NCI-H1417 (cell line): ENCODE data around the gene SPPL2C.
A peak's percentile ranks its signal among the peaks of the same experiment; 100 is the strongest.

Experiments used
- DNase-seq, 3 experiments: peaks; one replicate each; lab custom pipeline; 2025; lab: John Stamatoyannopoulos, UW

The SPPL2C gene

DNA sequence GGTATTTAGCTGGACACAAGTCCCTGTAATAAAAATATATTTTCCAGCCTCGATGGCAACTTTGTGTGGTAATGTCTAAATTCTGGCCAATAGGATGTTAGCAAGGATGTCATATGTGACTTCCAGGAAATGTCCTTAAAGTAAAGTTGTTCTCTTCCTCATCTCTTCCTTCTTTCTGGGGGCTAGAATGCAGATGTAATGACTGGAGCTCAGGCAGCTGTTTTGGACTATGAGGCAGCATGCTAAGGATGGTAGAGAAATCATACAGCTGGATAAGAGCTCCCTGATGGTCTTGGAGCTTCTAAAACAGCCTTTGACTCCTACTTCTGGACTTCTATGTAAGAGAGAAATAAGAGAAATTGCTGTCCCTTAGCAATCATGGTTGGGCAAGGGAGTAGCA lies 32.8 kb downstream of the SPPL2C start:
- no peak for DNase-seq

DNA sequence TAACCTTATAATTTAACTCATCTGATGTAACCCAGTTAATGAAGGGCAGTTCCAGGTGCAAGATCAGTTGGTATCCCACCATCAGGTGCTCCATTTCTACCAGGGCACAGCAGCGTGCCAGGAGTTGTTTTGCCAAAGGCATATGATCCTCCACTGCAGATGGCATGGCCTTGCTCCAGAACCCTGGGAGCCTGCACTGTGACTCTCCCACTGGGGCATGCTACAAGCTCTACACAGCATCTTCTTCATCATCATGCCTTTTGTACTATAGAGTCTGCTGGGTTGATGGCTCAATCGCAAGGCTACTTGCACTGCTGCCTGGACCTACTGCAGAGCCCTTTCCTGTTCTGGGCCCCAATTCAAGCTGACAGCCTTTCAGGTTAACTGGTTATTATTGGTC lies 38.4 kb downstream of the SPPL2C start:
- no peak for DNase-seq

DNA sequence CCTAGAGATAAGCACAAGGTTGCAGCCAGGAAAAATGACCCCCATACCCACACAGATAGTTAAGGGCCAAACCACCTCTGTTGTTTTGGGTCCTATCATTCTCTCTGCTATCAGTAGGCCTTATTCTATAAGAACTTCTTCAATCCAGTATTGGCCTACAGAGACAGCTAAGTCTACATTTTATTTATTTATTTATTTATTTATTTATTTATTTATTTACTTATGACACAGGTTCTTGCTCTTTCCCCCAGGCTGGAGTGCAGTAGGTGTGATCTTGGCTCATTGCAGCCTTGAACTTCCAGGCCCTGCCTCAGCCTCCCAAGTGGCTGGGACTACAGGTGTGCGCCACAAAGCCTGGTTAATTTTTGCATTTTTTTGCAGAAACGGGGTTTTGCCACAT lies 42.2 kb downstream of the SPPL2C start:
- DNase-seq: no peak

DNA sequence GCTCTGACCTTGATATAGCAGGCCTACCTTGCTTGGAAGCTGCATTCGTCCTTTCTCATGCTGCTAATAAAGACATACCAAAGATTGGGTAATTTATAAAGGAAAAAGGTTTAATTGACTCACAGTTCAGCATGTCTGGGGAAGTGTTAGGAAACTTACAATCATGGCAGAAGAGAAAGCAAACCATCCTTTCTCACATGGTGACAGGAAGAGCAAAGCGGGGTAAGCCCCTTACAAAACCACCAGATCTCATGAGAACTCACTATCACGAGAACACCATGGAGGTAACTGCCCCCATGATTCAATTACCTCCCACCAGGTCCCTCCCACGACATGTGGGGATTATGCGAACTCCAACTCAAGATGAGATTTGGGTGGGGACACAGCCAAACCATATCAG lies 43.7 kb downstream of the SPPL2C start:
- DNase-seq: no peak

DNA sequence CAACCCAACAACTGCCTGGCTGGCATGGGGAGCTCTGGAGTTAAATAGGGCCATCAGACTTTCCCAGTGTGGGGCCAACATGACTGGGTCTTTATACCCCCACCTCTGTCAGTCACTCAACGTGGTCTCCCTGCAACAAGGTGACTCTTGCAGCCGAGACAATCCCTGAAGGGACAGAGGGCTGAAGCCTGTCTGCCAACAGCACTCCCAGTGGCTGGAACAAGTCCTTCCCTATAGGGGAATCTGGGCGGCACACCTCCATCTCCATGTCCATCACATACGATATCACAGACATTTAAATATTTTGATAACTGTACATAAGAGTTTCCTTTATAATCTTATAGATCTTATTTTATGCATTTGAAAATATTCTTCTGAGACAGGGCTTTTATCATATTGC lies 44.9 kb downstream of the SPPL2C start:
- DNase-seq: peak in 1 of 3 experiments; percentile 4

DNA sequence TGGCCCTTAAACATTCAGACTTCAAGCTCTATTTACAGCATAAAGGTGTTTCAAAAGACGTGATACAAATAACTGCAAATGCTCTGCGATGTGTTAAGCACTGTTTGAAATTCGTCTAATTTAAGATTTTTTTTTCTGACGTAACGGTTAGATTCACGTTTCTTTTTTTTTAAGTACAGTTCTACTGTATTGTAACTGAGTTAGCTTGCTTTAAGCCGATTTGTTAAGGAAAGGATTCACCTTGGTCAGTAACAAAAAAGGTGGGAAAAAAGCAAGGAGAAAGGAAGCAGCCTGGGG lies 49.0 kb downstream of the SPPL2C start:
- DNase-seq: no peak

DNA sequence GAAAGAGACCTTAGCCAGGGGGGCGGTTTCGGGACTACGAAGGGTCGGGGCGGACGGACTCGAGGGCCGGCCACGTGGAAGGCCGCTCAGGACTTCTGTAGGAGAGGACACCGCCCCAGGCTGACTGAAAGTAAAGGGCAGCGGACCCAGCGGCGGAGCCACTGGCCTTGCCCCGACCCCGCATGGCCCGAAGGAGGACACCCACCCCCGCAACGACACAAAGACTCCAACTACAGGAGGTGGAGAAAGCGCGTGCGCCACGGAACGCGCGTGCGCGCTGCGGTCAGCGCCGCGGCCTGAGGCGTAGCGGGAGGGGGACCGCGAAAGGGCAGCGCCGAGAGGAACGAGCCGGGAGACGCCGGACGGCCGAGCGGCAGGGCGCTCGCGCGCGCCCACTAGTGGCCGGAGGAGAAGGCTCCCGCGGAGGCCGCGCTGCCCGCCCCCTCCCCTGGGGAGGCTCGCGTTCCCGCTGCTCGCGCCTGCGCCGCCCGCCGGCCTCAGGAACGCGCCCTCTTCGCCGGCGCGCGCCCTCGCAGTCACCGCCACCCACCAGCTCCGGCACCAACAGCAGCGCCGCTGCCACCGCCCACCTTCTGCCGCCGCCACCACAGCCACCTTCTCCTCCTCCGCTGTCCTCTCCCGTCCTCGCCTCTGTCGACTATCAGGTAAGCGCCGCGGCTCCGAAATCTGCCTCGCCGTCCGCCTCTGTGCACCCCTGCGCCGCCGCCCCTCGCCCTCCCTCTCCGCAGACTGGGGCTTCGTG lies 49.5 kb downstream of the SPPL2C start, which contains the start of gene MAPT:
Gene MAPT (plus strand): TSS at position 533 of the 763 bp plus-strand sequence. CDS start 67,784 bp downstream, outside the sequence.
- DNase-seq: peak; percentile 94 to 96 (median 95)

DNA sequence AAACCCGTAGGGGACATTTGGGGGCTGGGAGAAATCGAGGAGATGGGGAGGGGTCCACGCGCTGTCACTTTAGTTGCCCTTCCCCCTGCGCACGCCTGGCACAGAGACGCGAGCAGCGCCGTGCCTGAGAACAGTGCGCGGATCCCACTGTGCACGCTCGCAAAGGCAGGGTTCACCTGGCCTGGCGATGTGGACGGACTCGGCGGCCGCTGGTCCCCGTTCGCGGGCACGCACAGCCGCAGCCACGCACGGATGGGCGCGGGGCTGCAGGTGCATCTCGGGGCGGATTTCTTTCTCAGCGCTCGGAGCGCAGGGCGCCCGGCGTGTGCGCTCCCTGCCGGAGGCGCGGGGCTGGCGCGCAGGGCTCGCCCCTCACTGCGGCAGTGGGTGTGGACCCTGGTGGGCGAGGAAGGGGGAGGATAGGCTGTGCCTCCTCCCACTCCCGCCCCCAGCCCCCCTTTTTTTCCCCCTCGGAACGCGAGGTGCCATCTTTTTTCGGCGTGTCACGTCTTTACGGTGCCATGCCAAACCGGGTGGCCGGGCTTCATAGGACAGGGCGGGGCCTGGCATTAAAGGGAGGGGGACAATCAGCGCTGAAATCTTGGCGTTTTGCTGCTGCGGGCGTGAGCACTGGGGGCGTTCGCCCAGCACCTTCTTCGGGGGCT lies 50.8 kb downstream of the SPPL2C start:
- peak; percentile 46 to 72 (median 70) for DNase-seq

DNA sequence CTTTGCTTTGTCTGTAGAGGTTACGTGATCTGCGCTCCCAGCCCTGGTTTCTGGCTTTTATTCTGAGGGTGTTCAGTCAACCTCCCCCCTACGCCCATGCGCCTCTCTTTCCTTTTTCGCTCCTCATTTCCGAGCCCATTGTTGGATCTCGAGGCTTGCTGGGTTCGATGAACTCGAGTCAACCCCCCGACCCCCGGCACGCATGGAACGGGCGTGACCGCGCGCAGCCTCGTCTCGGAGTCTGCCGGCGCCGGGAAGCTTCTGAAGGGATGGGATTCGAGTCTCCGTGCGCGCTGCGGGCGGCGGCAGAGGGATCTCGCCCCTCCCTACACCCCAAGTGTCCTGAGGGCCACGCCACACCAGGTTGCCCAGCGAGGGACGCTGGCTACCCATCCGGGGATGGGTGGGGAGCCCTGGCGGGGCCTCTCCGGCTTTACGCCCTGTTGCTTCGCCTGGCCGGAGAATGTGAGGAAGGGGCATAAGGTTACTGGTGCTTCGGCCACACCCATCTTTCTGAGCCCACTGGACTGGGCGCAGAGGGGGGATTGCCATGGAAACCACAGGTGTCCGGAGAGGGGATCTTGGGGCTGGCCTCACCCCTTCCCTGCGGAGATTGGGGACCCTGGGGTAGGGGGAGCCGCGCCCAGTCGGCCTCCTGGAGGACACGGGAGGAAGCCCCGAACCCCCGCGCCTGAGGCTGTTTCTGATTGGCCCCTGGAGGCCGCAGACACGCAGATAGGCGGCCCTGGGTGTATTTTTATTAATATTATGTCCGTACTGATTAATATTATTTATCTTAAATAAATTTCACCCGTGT lies 51.5 kb downstream of the SPPL2C start:
- peak; percentile 16 to 65 (median 59) for DNase-seq
